Kidney (tissue), 14 donors: Measurements from ENCODE around the gene SCFD2. TPM values are rescaled to one million over a fixed set of nuclear protein-coding genes. Genes with fewer than 3 reads are reported as not detected.

ENCODE experiments used
- DNase-seq, 5 donors: peaks; one replicate each; pipeline ENCODE4 v3.0.0-alpha.2; 2013 to 2020
- FAIRE-seq: peaks from 2 replicates; lab custom pipeline; 2012; peaks lifted over from hg19 to GRCh38; lab: Jason Lieb, UNC
- H3K27ac ChIP-seq, 2 donors: one replicate each; pipeline ENCODE4 v1.7.0; 2013; ENCODE audit warnings: low read depth in 2 of 2, low read length in 2 of 2, inconsistent platforms in 1 of 2
- H3K27me3 ChIP-seq: one replicate; pipeline ENCODE4 v1.7.1; 2013; ENCODE audit warnings: low read length, inconsistent platforms; ENCODE audit not compliant: control insufficient read depth, insufficient read depth
- H3K36me3 ChIP-seq, 3 donors: one replicate each; pipeline versions ENCODE4 v1.7.0 to v1.7.1; 2013; ENCODE audit warnings: low read length in 3 of 3, control low read depth in 1 of 3, inconsistent platforms in 1 of 3; ENCODE audit not compliant: insufficient read depth in 3 of 3, control insufficient read depth in 2 of 3
- H3K4me1 ChIP-seq, 3 donors: one replicate each; pipeline versions ENCODE4 v1.7.0 to v1.7.1; 2013; ENCODE audit warnings: low read length in 3 of 3, inconsistent platforms in 1 of 3, low read depth in 1 of 3; ENCODE audit not compliant: control insufficient read depth in 2 of 3, insufficient read depth in 2 of 3
- H3K4me3 ChIP-seq, 3 donors: one replicate each; pipeline versions ENCODE4 v1.7.0 to v1.8.1; 2013; ENCODE audit warnings: low read length in 3 of 3, control low read depth in 1 of 3, inconsistent platforms in 1 of 3
- H3K9ac ChIP-seq, 3 donors: one replicate each; pipeline versions ENCODE4 v1.7.0 to v1.7.1; 2013; ENCODE audit warnings: low read length in 3 of 3, control low read depth in 1 of 3, inconsistent platforms in 1 of 3
- H3K9me3 ChIP-seq, 3 donors: one replicate each; pipeline versions ENCODE4 v1.7.0 to v1.7.1; 2013; ENCODE audit warnings: low read length in 3 of 3, control low read depth in 1 of 3, inconsistent platforms in 1 of 3; ENCODE audit not compliant: control insufficient read depth in 2 of 3, insufficient read depth in 1 of 3
- CTCF ChIP-seq: IDR thresholded peaks from 3 replicates; pipeline ENCODE4 v1.5.1; 2012; ENCODE audit warnings: mild to moderate bottlenecking, moderate library complexity, borderline replicate concordance; ENCODE audit not compliant: insufficient read depth; ENCODE audit errors: extremely low read depth
- intact Hi-C: fragments of 100-400 bp; cut with DNase I; formaldehyde crosslinking; loops from one replicate; pipeline ENCODE4 v1.11.1; 2022
- polyA plus RNA-seq: library from polyadenylated mRNA; stranded (reverse); fragments of 350-450 nt; fragmentation: Illumina TruSeq; extraction: RNeasy Lipid Tissue Mini Kit (QIAGEN cat#74804); gene quantifications from one replicate; pipeline ENCODE4 v1.2.3, GENCODE V29; 2014; ENCODE audit warnings: low read depth, low replicate concordance; ENCODE audit not compliant: insufficient read depth
- total RNA-seq: library from RNA; stranded (reverse); fragmentation: NEBNext Ultra II Directional; extraction: Animal tissue kit (Norgen Biotek cat#: 25700); gene quantifications from one replicate; pipeline ENCODE4 v1.2.1, GENCODE V29; 2021
- donor health status: control.
- donor health status: control.
- donor health status: control.
- donor health status: control.
- donor health status: control.
- donor health status: DM: yes; HTN: yes; CAD: no.
- donor health status: Normal renal cell carcinoma (clear cell type).

The SCFD2 gene
- total and polyA plus RNA-seq, 2 donors from 2014 or later: 6.1 to 20.8 TPM

GRCh38 chr4:52951016-52951415 is 414.8 kb downstream of the SCFD2 start:
- FAIRE-seq: no peak

DNA sequence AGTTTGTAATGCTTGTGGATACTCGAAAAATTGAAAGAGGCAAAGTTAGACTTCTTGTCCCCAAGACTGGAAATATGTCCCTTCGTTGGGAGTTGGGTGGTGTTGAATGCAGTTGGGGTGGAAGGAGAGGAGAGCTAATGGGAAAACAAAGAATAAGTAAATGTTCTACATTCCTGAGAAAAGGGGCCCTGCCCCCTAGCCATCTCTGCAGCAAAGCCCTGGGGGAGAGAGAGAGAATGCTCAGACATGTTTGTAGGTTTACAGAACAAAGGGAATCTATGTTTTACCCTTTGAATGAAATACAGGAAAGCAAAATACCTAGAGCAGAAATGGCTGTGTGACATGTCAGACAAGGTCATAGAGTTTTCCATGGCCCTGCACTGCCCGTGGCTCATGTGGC is 415.6 kb downstream of the SCFD2 start:
- Histone ChIP-seq H3K36me3 (no peaks in the 10 kb centered on the region), H3K27ac (no peak overlapping the region), H3K9me3 (no peaks in the 10 kb centered on the region), H3K4me3 (no peak overlapping the region), H3K4me1 (no peaks in the 10 kb centered on the region), H3K27me3 (no peaks in the 10 kb centered on the region), H3K9ac (no peak overlapping the region)
- FAIRE-seq (no peak), DNase-seq (no peak)
- no peak for TF ChIP-seq CTCF
- intact Hi-C loops: no loop called here

More at GRCh38 chr4:52951016-52951415, 414.8 kb downstream of the SCFD2 start:
- TF ChIP-seq CTCF: no peak
- Histone ChIP-seq H3K9ac (no peak overlapping the region), H3K9me3 (no peaks in the 10 kb centered on the region), H3K4me1 (no peaks in the 10 kb centered on the region), H3K27ac (no peak overlapping the region), H3K36me3 (no peaks in the 10 kb centered on the region), H3K4me3 (no peak overlapping the region), H3K27me3 (no peaks in the 10 kb centered on the region)
- no peak for DNase-seq
- intact Hi-C loops: no loop called here

GRCh38 chr4:52949336-52949735 is 416.5 kb downstream of the SCFD2 start:
- Histone ChIP-seq H3K27ac (no peak overlapping the region), H3K36me3 (no peaks in the 10 kb centered on the region), H3K4me1 (no peaks in the 10 kb centered on the region), H3K27me3 (no peaks in the 10 kb centered on the region), H3K9me3 (no peaks in the 10 kb centered on the region), H3K9ac (no peak overlapping the region), H3K4me3 (no peak overlapping the region)
- DNase-seq: no peak
- intact Hi-C loops: no loop called here
- no peak for FAIRE-seq
- no peak for TF ChIP-seq CTCF

GRCh38 chr4:52948057-52948423 is 417.8 kb downstream of the SCFD2 start:
- TF ChIP-seq CTCF: no peak
- Histone ChIP-seq H3K9ac (no peak overlapping the region), H3K27me3 (no peaks in the 10 kb centered on the region), H3K4me1 (no peaks in the 10 kb centered on the region), H3K27ac (no peak overlapping the region), H3K36me3 (no peaks in the 10 kb centered on the region), H3K9me3 (no peaks in the 10 kb centered on the region), H3K4me3 (no peak overlapping the region)
- intact Hi-C loops: no loop called here
- no peak for FAIRE-seq
- DNase-seq: no peak
